H1 (cell line): ENCODE results near the gene UBR3. TPM values are rescaled to one million over a fixed set of nuclear protein-coding genes. Genes with fewer than 3 reads are reported as not detected.

Experiments used
- CTCF ChIA-PET: fragments of 300-600 bp; sonication (Branson Sonifier 250); formaldehyde crosslinking; loops from one replicate; lab custom pipeline; 2021; ENCODE audit not compliant: partially characterized antibody; lab: Charles Lee
- POLR2A ChIA-PET: fragments of 300-600 bp; sonication (Branson Sonifier 250); formaldehyde crosslinking; loops from one replicate; lab custom pipeline; 2021; ENCODE audit warnings: inconsistent platforms; ENCODE audit not compliant: partially characterized antibody; lab: Charles Lee
- DNase-seq, 2 experiments: peaks; one replicate each; pipeline versions ENCODE4 v3.0.0 to v3.0.0-alpha.2; 2010 to 2022; ENCODE audit warnings: low spot score in 2 of 2, low read depth in 1 of 2, mixed read lengths in 1 of 2
- FAIRE-seq: peaks from 2 replicates; lab custom pipeline; 2011; peaks lifted over from hg19 to GRCh38; lab: Jason Lieb, UNC
- H2AFZ ChIP-seq: 2 replicates; pipeline ENCODE4 v1.8.1; 2012; ENCODE audit warnings: low read length, inconsistent platforms
- H2AK5ac ChIP-seq: 2 replicates; pipeline ENCODE4 v1.6.1; 2013; ENCODE audit warnings: low read depth, low read length
- H2BK120ac ChIP-seq: replicated peaks from 2 replicates; pipeline ENCODE3; 2013; ENCODE audit warnings: low read depth, low read length, inconsistent platforms
- H2BK12ac ChIP-seq: 2 replicates; pipeline ENCODE4 v1.6.1; 2013; ENCODE audit warnings: low read depth, low read length
- H2BK15ac ChIP-seq: 2 replicates; pipeline ENCODE4 v1.6.1; 2013; ENCODE audit warnings: low read length
- H2BK20ac ChIP-seq: 2 replicates; pipeline ENCODE4 v1.6.1; 2013; ENCODE audit warnings: low read length
- H2BK5ac ChIP-seq: 2 replicates; pipeline ENCODE4 v1.6.1; 2013; ENCODE audit warnings: low read depth, low read length
- H3K14ac ChIP-seq: 2 replicates; pipeline ENCODE4 v1.6.1; 2013; ENCODE audit warnings: inconsistent platforms; ENCODE audit not compliant: insufficient read length
- H3K18ac ChIP-seq: 2 replicates; pipeline ENCODE4 v1.6.1; 2013; ENCODE audit warnings: low read length; ENCODE audit errors: extremely low read depth
- H3K23ac ChIP-seq: 2 replicates; pipeline ENCODE4 v1.6.1; 2013; ENCODE audit warnings: inconsistent platforms; ENCODE audit not compliant: insufficient read length
- H3K23me2 ChIP-seq: 2 replicates; pipeline ENCODE4 v1.6.1; 2013; ENCODE audit warnings: low read depth, low read length
- H3K27ac ChIP-seq: 2 replicates; pipeline ENCODE4 v1.6.1; 2011; ENCODE audit warnings: low read depth, low read length, inconsistent platforms
- H3K27me3 ChIP-seq, 4 experiments: replicated peaks in 1 of 4; 1 replicate in 1 of 4; 2 replicates in 3 of 4; pipeline versions ENCODE4 v1.6.1 to v1.8.1; 2011 to 2013; ENCODE audit warnings: low read length in 3 of 4, mild to moderate bottlenecking in 3 of 4, inconsistent platforms in 2 of 4, mixed read lengths in 2 of 4, moderate library complexity in 1 of 4; ENCODE audit not compliant: control insufficient read depth in 3 of 4, insufficient read depth in 3 of 4; ENCODE audit errors: extremely low read depth in 1 of 4
- H3K36me3 ChIP-seq, 4 experiments: 2 replicates each; pipeline versions ENCODE4 v1.6.1 to v1.8.1; 2011 to 2013; ENCODE audit warnings: mild to moderate bottlenecking in 4 of 4, low read length in 3 of 4, moderate library complexity in 2 of 4, control low read depth in 1 of 4, inconsistent platforms in 1 of 4; ENCODE audit not compliant: insufficient read depth in 4 of 4, control insufficient read depth in 2 of 4
- H3K4ac ChIP-seq: replicated peaks from 2 replicates; pipeline ENCODE3; 2013; ENCODE audit warnings: low read length, low read depth, mixed read lengths, inconsistent platforms; ENCODE audit not compliant: insufficient read length
- H3K4me1 ChIP-seq, 4 experiments: replicated peaks in 1 of 4; 1 replicate in 1 of 4; 2 replicates in 3 of 4; pipeline versions ENCODE4 v1.6.1 to v1.8.1; 2011 to 2013; ENCODE audit warnings: low read length in 3 of 4, inconsistent platforms in 2 of 4, mixed read lengths in 1 of 4; ENCODE audit not compliant: insufficient read depth in 4 of 4, control insufficient read depth in 3 of 4
- H3K4me2 ChIP-seq, 2 experiments: 2 replicates each; pipeline versions ENCODE4 v1.6.1 to v1.8.1; 2011 to 2013; ENCODE audit warnings: low read depth in 2 of 2, low read length in 2 of 2, control low read depth in 1 of 2, inconsistent platforms in 1 of 2, mild to moderate bottlenecking in 1 of 2; ENCODE audit not compliant: insufficient read depth in 1 of 2
- H3K4me3 ChIP-seq, 4 experiments: fragments of 200-600, 300-600 bp in 1 of 4; sonication (generic), shearing (Covaris generic), sonication (Bioruptor Twin) in 1 of 4; 2 replicates each; pipeline versions ENCODE4 v1.5.1 to v1.8.1; 2011 to 2016; ENCODE audit warnings: low read length in 4 of 4, low read depth in 3 of 4, control low read depth in 2 of 4, inconsistent platforms in 2 of 4, mild to moderate bottlenecking in 2 of 4, mixed read lengths in 1 of 4, moderate library complexity in 1 of 4; ENCODE audit not compliant: insufficient read depth in 2 of 4; ENCODE audit errors: extremely low read depth in 1 of 4
- H3K56ac ChIP-seq: replicated peaks from 2 replicates; pipeline ENCODE3; 2013; ENCODE audit warnings: low read depth, mild to moderate bottlenecking, mixed read lengths, low read length, inconsistent platforms; ENCODE audit not compliant: insufficient read length
- H3K79me1 ChIP-seq: 2 replicates; pipeline ENCODE4 v1.6.1; 2013; ENCODE audit warnings: low read depth, low read length, control low read depth
- H3K79me2 ChIP-seq, 2 experiments: 2 replicates each; pipeline versions ENCODE4 v1.6.1 to v1.8.1; 2012 to 2013; ENCODE audit warnings: low read length in 2 of 2, mild to moderate bottlenecking in 2 of 2, inconsistent platforms in 1 of 2; ENCODE audit not compliant: insufficient read depth in 2 of 2, control insufficient read depth in 1 of 2
- H3K9ac ChIP-seq, 4 experiments: replicated peaks in 1 of 4; 1 replicate in 1 of 4; 2 replicates in 3 of 4; pipeline versions ENCODE4 v1.6.1 to v1.8.1; 2011 to 2013; ENCODE audit warnings: low read depth in 3 of 4, low read length in 3 of 4, control low read depth in 2 of 4, mild to moderate bottlenecking in 2 of 4, moderate library complexity in 2 of 4, inconsistent platforms in 1 of 4; ENCODE audit errors: extremely low read depth in 1 of 4
- H3K9me3 ChIP-seq, 2 experiments: 2 replicates each; pipeline versions ENCODE4 v1.6.1 to v1.8.1; 2012 to 2013; ENCODE audit warnings: mild to moderate bottlenecking in 2 of 2, moderate library complexity in 2 of 2, control low read depth in 1 of 2, inconsistent platforms in 1 of 2, low read depth in 1 of 2, low read length in 1 of 2, mixed read lengths in 1 of 2; ENCODE audit not compliant: insufficient read depth in 2 of 2
- H4K20me1 ChIP-seq, 2 experiments: replicated peaks in 1 of 2; 2 replicates each; pipeline versions ENCODE3 to v1.8.1; 2011 to 2013; ENCODE audit warnings: inconsistent platforms in 2 of 2, low read length in 2 of 2, mild to moderate bottlenecking in 1 of 2; ENCODE audit not compliant: insufficient read depth in 2 of 2, control insufficient read depth in 1 of 2
- H4K5ac ChIP-seq: 2 replicates; pipeline ENCODE4 v1.6.1; 2013; ENCODE audit warnings: low read length, low read depth, mixed read lengths, inconsistent platforms; ENCODE audit not compliant: insufficient read length
- H4K8ac ChIP-seq: 2 replicates; pipeline ENCODE4 v1.8.0; 2013; ENCODE audit warnings: mild to moderate bottlenecking, moderate library complexity, low read length, inconsistent platforms; ENCODE audit not compliant: insufficient read depth; ENCODE audit errors: extremely low read depth
- H4K91ac ChIP-seq: replicated peaks from 2 replicates; pipeline ENCODE3; 2013; ENCODE audit warnings: low read length, mixed read lengths, inconsistent platforms; ENCODE audit not compliant: insufficient read length
- BACH1 ChIP-seq: IDR thresholded peaks from 2 replicates; pipeline ENCODE4 v1.6.1; 2012; ENCODE audit warnings: low read length, improper control_type of control experiment
- BCL11A ChIP-seq, 2 experiments: IDR thresholded peaks; one replicate each; pipeline ENCODE4 v1.6.1; 2011; ENCODE audit warnings: low read depth in 2 of 2, low read length in 2 of 2, mild to moderate bottlenecking in 2 of 2
- CTBP2 ChIP-seq: IDR thresholded peaks from 2 replicates; pipeline ENCODE4 v1.7.0; 2011; ENCODE audit warnings: borderline replicate concordance, mild to moderate bottlenecking, moderate library complexity, mixed read lengths, low read length; ENCODE audit not compliant: insufficient read depth, insufficient read length
- EZH2 ChIP-seq: fragments of 200-600 bp; sonication (generic); IDR thresholded peaks from 2 replicates; pipeline ENCODE4 v1.7.1; 2012; ENCODE audit warnings: low read depth, mild to moderate bottlenecking, moderate library complexity, low read length, inconsistent platforms; ENCODE audit not compliant: severe bottlenecking
- KDM4A ChIP-seq: IDR thresholded peaks from one replicate; pipeline ENCODE4 v1.7.1; 2012; ENCODE audit warnings: low read depth, mild to moderate bottlenecking, moderate library complexity, low read length, inconsistent platforms; ENCODE audit not compliant: severe bottlenecking
- MAX ChIP-seq: IDR thresholded peaks from 2 replicates; pipeline ENCODE4 v1.6.1; 2012; ENCODE audit warnings: inconsistent platforms
- NANOG ChIP-seq: IDR thresholded peaks from 2 replicates; pipeline ENCODE4 v1.6.1; 2011; ENCODE audit warnings: low read length, low read depth, mild to moderate bottlenecking, inconsistent platforms; ENCODE audit not compliant: insufficient read depth, poor library complexity, severe bottlenecking
- RAD21 ChIP-seq, 2 experiments: IDR thresholded peaks in 1 of 2; conservative IDR thresholded peaks in 1 of 2; 2 replicates each; pipeline ENCODE4 v1.6.1; 2011; ENCODE audit warnings: low read depth in 2 of 2, low read length in 2 of 2, improper control_type of control experiment in 1 of 2, inconsistent platforms in 1 of 2, mild to moderate bottlenecking in 1 of 2, moderate library complexity in 1 of 2
- SAP30 ChIP-seq: fragments of 300-600 bp; sonication (generic); IDR thresholded peaks from 2 replicates; pipeline ENCODE4 v1.7.1; 2012; ENCODE audit warnings: low read length, moderate library complexity, mild to moderate bottlenecking, inconsistent platforms; ENCODE audit not compliant: insufficient read depth, insufficient replicate concordance
- SP1 ChIP-seq: IDR thresholded peaks from 2 replicates; pipeline ENCODE4 v1.6.1; 2011; ENCODE audit warnings: low read depth, low read length
- SUZ12 ChIP-seq: fragments of 200-600 bp; sonication (generic); IDR thresholded peaks from 2 replicates; pipeline ENCODE4 v1.6.1; 2012; ENCODE audit warnings: mild to moderate bottlenecking, inconsistent platforms, low read length, moderate library complexity, mixed read lengths
- TAF1 ChIP-seq: IDR thresholded peaks from 2 replicates; pipeline ENCODE4 v1.6.1; 2011; ENCODE audit warnings: mild to moderate bottlenecking, low read depth, low read length
- TBP ChIP-seq: IDR thresholded peaks from 2 replicates; pipeline ENCODE4 v1.6.1; 2011; ENCODE audit warnings: low read depth, low read length, improper control_type of control experiment
- polyA plus RNA-seq, 7 experiments: library from polyadenylated mRNA; depleted of rRNA in 3 of 7; stranded (reverse) in 5 of 7; unstranded in 2 of 7; fragments of >200 nt in 5 of 7; fragments of 200-250 nt in 2 of 7; gene quantifications; 1 replicate in 5 of 7; 2 replicates in 1 of 7; 4 replicates in 1 of 7; pipeline versions ENCODE4 v1.2.1 to v1.2.3, GENCODE V29; 2011 to 2013; ENCODE audit warnings: missing spikeins in 2 of 7, mixed read lengths in 2 of 7
- total RNA-seq: library from RNA; stranded (reverse); fragmentation: NEBNext Ultra II Directional; extraction: Animal tissue kit (Norgen Biotek cat#: 25700); gene quantifications from 2 replicates; pipeline ENCODE4 v1.2.1, GENCODE V29; 2021

UBR3 gene
- total and polyA plus RNA-seq, 2 of the 8 experiments (the other 6 are each of a cell fraction or from before 2014, with no cell fraction given), result 3.7 to 17.7 TPM

GRCh38 chr2:170022692-170023091, 195.4 kb downstream of the UBR3 start:
- no peaks in the 10 kb centered on the region for H3K36me3 ChIP-seq
- TF ChIP-seq SP1, result no peak
- no peak for TF ChIP-seq MAX
- TF ChIP-seq RAD21 (IDR thresholded peaks at IDR 0.05 in 1 of 2, conservative IDR thresholded peaks at IDR 0.05 in 1 of 2; ENCODE audit: low read depth in 2 of 2, low read length in 2 of 2), result no peak
- TF ChIP-seq BCL11A (IDR thresholded peaks at IDR 0.05; ENCODE audit: low read depth in 2 of 2, low read length in 2 of 2), result no peak
- TF ChIP-seq CTBP2, result no peak
- no peak for TF ChIP-seq EZH2
- no peak for TF ChIP-seq KDM4A
- no peak for TF ChIP-seq TBP
- no peak for TF ChIP-seq BACH1
- no peak for TF ChIP-seq TAF1
- TF ChIP-seq NANOG, result no peak
- no peak for TF ChIP-seq SAP30
- TF ChIP-seq SUZ12, result no peak
- no peak for FAIRE-seq

More at GRCh38 chr2:170022692-170023091, 195.4 kb downstream of the UBR3 start:
- no peaks in the 10 kb centered on the region for H3K79me1 ChIP-seq
- H3K23me2 ChIP-seq, result no peaks in the 10 kb centered on the region
- H3K27ac ChIP-seq, result no peak overlapping the region
- no peaks in the 10 kb centered on the region for H3K9me3 ChIP-seq
- POLR2A ChIA-PET, result no interaction called here
- no peak overlapping the region for H3K56ac ChIP-seq
- no peak overlapping the region for H2AFZ ChIP-seq
- H3K23ac ChIP-seq, result no peak overlapping the region
- no peak overlapping the region for H4K8ac ChIP-seq
- no peak overlapping the region for H4K5ac ChIP-seq
- H4K91ac ChIP-seq, result no peak overlapping the region
- no peaks in the 10 kb centered on the region for H3K4me1 ChIP-seq
- CTCF ChIA-PET, result interaction anchor here (0.7 kb wide), 1 partner anchor 339 kb away, joined by 3 read pairs; no protein-coding TSS in a partner anchor
- no peak overlapping the region for H2AK5ac ChIP-seq
- no peaks in the 10 kb centered on the region for H3K79me2 ChIP-seq
- no peak overlapping the region for H2BK20ac ChIP-seq
- H4K20me1 ChIP-seq, result no peaks in the 10 kb centered on the region
- no peak overlapping the region for H2BK5ac ChIP-seq
- H2BK12ac ChIP-seq, result no peak overlapping the region
- no peaks in the 10 kb centered on the region for H3K27me3 ChIP-seq
- no peak overlapping the region for H3K4ac ChIP-seq
- H3K4me3 ChIP-seq, result no peak overlapping the region
- no peak overlapping the region for H3K14ac ChIP-seq
- no peak overlapping the region for H3K18ac ChIP-seq
- H3K9ac ChIP-seq, result no peak overlapping the region
- H3K4me2 ChIP-seq, result no peak overlapping the region
- no peak for DNase-seq
- H2BK15ac ChIP-seq, result no peak overlapping the region
- H2BK120ac ChIP-seq, result no peak overlapping the region
